GM19193 (cell line): Measurements from ENCODE around the gene RPS8.

Experiments
- POLR2A ChIP-seq: IDR thresholded peaks from 4 replicates; pipeline ENCODE4 v1.6.1; 2011; ENCODE audit not compliant: insufficient read depth, insufficient read length; ENCODE audit errors: extremely low read depth

Gene RPS8

GRCh38 chr1:44777547-44777946 lies 2.2 kb downstream of the RPS8 start:
- no peak for TF ChIP-seq POLR2A

GRCh38 chr1:44777969-44778635 lies 2.8 kb downstream of the RPS8 start:
- no peak for TF ChIP-seq POLR2A

- no peak for TF ChIP-seq POLR2A
Observed at GRCh38 chr1:44778705-44779576, 3.6 kb downstream of the RPS8 start.

- no peak for TF ChIP-seq POLR2A
Observed at GRCh38 chr1:44780583-44781121, 5.3 kb downstream of the RPS8 start.

- TF ChIP-seq POLR2A = no peak
Observed at GRCh38 chr1:44783697-44784093, 8.4 kb downstream of the RPS8 start.

- peak; percentile 37 for TF ChIP-seq POLR2A
Observed at GRCh38 chr1:44784094-44785028, 9.0 kb downstream of the RPS8 start.

GRCh38 chr1:44785029-44785380 lies 9.7 kb downstream of the RPS8 start:
- no peak for TF ChIP-seq POLR2A

- TF ChIP-seq POLR2A = no peak
Observed at GRCh38 chr1:44785501-44786137, 10.3 kb downstream of the RPS8 start.

- TF ChIP-seq POLR2A = peak; percentile 34
Observed at GRCh38 chr1:44786138-44786840, 10.9 kb downstream of the RPS8 start.

GRCh38 chr1:44786841-44787426 lies 11.6 kb downstream of the RPS8 start:
- no peak for TF ChIP-seq POLR2A

GRCh38 chr1:44787506-44787905 lies 12.2 kb downstream of the RPS8 start:
- TF ChIP-seq POLR2A = no peak

- no peak for TF ChIP-seq POLR2A
Observed at GRCh38 chr1:44788120-44788860, 12.9 kb downstream of the RPS8 start, which contains the start of gene BEST4. TSS of gene BEST4 (minus strand) at chr1:44788170. CDS start at chr1:44787705, 465 bp downstream.
